HG03045 (cell line): ENCODE measurements around the gene SLC16A11.
"Not testable (repeated sequence)": the region's sequence is repeated elsewhere in the genome, so short reads cannot be mapped to it uniquely, and the experiment has no call there.

Experiments
- ATAC-seq: cut with Tn5 transposase; IDR thresholded peaks from one replicate; pipeline ENCODE4 v1.9.1; 2021; ENCODE audit warnings: mild to moderate bottlenecking, moderate library complexity; ENCODE audit not compliant: unreplicated experiment

SLC16A11 gene

GRCh38 chr17:7011415-7011814 is 32.5 kb downstream of the SLC16A11 start:
- no peak for ATAC-seq

- no peak for ATAC-seq
These were observed 33.4 kb downstream of the SLC16A11 start for GRCh38 chr17:7010523-7010922.

GRCh38 chr17:7007143-7007542 is 36.7 kb downstream of the SLC16A11 start:
- no peak for ATAC-seq

- ATAC-seq: no peak
These were observed 38.2 kb downstream of the SLC16A11 start for GRCh38 chr17:7005716-7006115.

- no peak for ATAC-seq
These were observed 39.3 kb downstream of the SLC16A11 start for GRCh38 chr17:7004398-7005253.

GRCh38 chr17:7003745-7004144 is 40.1 kb downstream of the SLC16A11 start:
- no peak for ATAC-seq

- ATAC-seq: no peak
These were observed 41.4 kb downstream of the SLC16A11 start for GRCh38 chr17:7002288-7003047.

- no peak for ATAC-seq
These were observed 42.5 kb downstream of the SLC16A11 start for GRCh38 chr17:7001318-7001961.

GRCh38 chr17:6998855-6999508 is 44.9 kb downstream of the SLC16A11 start:
- no peak for ATAC-seq

- no peak for ATAC-seq
These were observed 46.7 kb downstream of the SLC16A11 start for GRCh38 chr17:6997171-6997570.

- ATAC-seq: no peak
These were observed 47.5 kb downstream of the SLC16A11 start for GRCh38 chr17:6996256-6997011.

- no peak for ATAC-seq
These were observed 48.2 kb downstream of the SLC16A11 start, which contains the start of gene ALOX12 for GRCh38 chr17:6995500-6996255. ALOX12 (plus strand) TSS chr17:6996049; CDS start chr17:6996118, 69 bp downstream.

GRCh38 chr17:6994666-6995256 is 49.1 kb downstream of the SLC16A11 start:
- ATAC-seq: no peak

- ATAC-seq: no peak
These were observed 49.7 kb downstream of the SLC16A11 start for GRCh38 chr17:6994118-6994598.

GRCh38 chr17:6993613-6994056 is 50.3 kb downstream of the SLC16A11 start:
- not testable (repeated sequence) for ATAC-seq
